H1 (cell line): ENCODE measurements around the gene ZBTB4. TPM values are rescaled to one million over a fixed set of nuclear protein-coding genes. Genes with fewer than 3 reads are reported as not detected.

Source experiments
- BRCA1 ChIP-seq: IDR thresholded peaks from 2 replicates; pipeline ENCODE4 v1.6.1; 2012; ENCODE audit warnings: low read depth, low read length, improper control_type of control experiment
- HDAC2 ChIP-seq, 2 experiments: fragments of 300-600 bp in 1 of 2; sonication (generic) in 1 of 2; IDR thresholded peaks; 2 replicates each; pipeline ENCODE4 v1.6.1; 2011 to 2012; ENCODE audit warnings: low read depth in 2 of 2, low read length in 2 of 2, mild to moderate bottlenecking in 2 of 2, moderate library complexity in 2 of 2, borderline replicate concordance in 1 of 2, inconsistent platforms in 1 of 2
- HDAC6 ChIP-seq: IDR thresholded peaks from one replicate; pipeline ENCODE4 v1.7.1; 2012; ENCODE audit warnings: low read depth, mild to moderate bottlenecking, inconsistent platforms, low read length, moderate library complexity
- RFX5 ChIP-seq: IDR thresholded peaks from 2 replicates; pipeline ENCODE4 v1.6.1; 2011; ENCODE audit warnings: low read depth, low read length, improper control_type of control experiment, borderline replicate concordance
- SIX5 ChIP-seq: IDR thresholded peaks from 2 replicates; pipeline ENCODE4 v1.6.1; 2011; ENCODE audit warnings: mild to moderate bottlenecking, low read depth, low read length
- TAF7 ChIP-seq: optimal IDR thresholded peaks from 2 replicates; pipeline ENCODE3; 2011; ENCODE audit warnings: low read depth, mild to moderate bottlenecking, inconsistent platforms, low read length, moderate library complexity, borderline replicate concordance
- polyA plus RNA-seq, 7 experiments: library from polyadenylated mRNA; depleted of rRNA in 3 of 7; stranded (reverse) in 5 of 7; unstranded in 2 of 7; fragments of >200 nt in 5 of 7; fragments of 200-250 nt in 2 of 7; gene quantifications; 1 replicate in 5 of 7; 2 replicates in 1 of 7; 4 replicates in 1 of 7; pipeline versions ENCODE4 v1.2.1 to v1.2.3, GENCODE V29; 2011 to 2013; ENCODE audit warnings: missing spikeins in 2 of 7, mixed read lengths in 2 of 7
- total RNA-seq: library from RNA; stranded (reverse); fragmentation: NEBNext Ultra II Directional; extraction: Animal tissue kit (Norgen Biotek cat#: 25700); gene quantifications from 2 replicates; pipeline ENCODE4 v1.2.1, GENCODE V29; 2021

The ZBTB4 gene
- total and polyA plus RNA-seq, 2 of the 8 experiments (the other 6 are each of a cell fraction or from before 2014, with no cell fraction given), result 5.9 to 10.1 TPM

DNA sequence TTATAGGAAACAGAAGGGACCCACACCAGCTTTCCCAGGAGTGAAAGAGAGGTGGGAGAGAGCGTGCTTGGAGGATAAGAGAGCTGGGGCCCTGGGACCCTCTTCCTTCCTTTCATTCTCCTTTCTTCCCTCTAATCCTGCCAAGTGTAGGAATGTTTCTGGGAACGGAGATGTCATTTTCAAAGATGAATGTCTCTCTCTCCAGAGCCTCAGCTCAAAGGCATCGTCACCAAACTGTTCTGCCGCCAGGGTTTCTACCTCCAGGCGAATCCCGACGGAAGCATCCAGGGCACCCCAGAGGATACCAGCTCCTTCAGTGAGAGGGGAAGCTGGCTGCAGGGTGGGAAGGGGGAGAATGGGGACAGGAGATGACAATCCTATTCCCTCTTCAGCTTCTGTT lies 38.2 kb downstream of the ZBTB4 start (continued):
- no peak for TF ChIP-seq HDAC2 (IDR thresholded peaks at IDR 0.05; ENCODE audit: borderline replicate concordance in 1 of 2, low read depth in 2 of 2, low read length in 2 of 2)
- no peak for TF ChIP-seq BRCA1
- TF ChIP-seq TAF7, result no peak
- no peak for TF ChIP-seq SIX5
- no peak for TF ChIP-seq HDAC6
- no peak for TF ChIP-seq RFX5
